Adrenal gland (tissue), 12 donors: Measurements from ENCODE around the gene TRAPPC6A. TPM values are rescaled to one million over a fixed set of nuclear protein-coding genes. Genes with fewer than 3 reads are reported as not detected.

Experiments used
- DNase-seq, 7 donors: peaks; one replicate each; pipeline ENCODE4 v3.0.0-alpha.2; 2019 to 2020
- H3K27ac ChIP-seq, 5 donors: fragments of 200-600 bp; sonication (generic) in 4 of 5; 1 replicate in 3 of 5; 2 replicates in 2 of 5; pipeline versions ENCODE4 v1.5.1 to v1.8.0; 2016 to 2020; ENCODE audit warnings: mild to moderate bottlenecking in 1 of 5
- H3K27me3 ChIP-seq: fragments of 200-600 bp; 2 replicates; pipeline ENCODE4 v1.8.0; 2021
- H3K36me3 ChIP-seq, 2 donors: fragments of 200-600 bp; replicated peaks in 1 of 2; 1 replicate in 1 of 2; 2 replicates in 1 of 2; pipeline versions ENCODE4 v1.5.1 to v1.8.0; 2018 to 2022
- H3K4me1 ChIP-seq, 2 donors: fragments of 200-600 bp; replicated peaks in 1 of 2; 1 replicate in 1 of 2; 2 replicates in 1 of 2; pipeline versions ENCODE4 v1.5.1 to v1.8.0; 2018 to 2021
- H3K4me3 ChIP-seq, 4 donors: fragments of 200-600 bp; sonication (generic) in 3 of 4; one replicate each; pipeline ENCODE4 v1.5.1; 2016 to 2018
- H3K9me3 ChIP-seq, 3 donors: fragments of 200-600 bp; sonication (generic) in 1 of 3; replicated peaks in 1 of 3; 1 replicate in 2 of 3; 2 replicates in 1 of 3; pipeline versions ENCODE4 v1.5.1 to v1.8.0; 2016 to 2021
- POLR2A ChIP-seq, 2 donors: fragments of 450-650 bp; IDR thresholded peaks; one replicate each; pipeline ENCODE4 v1.6.1; 2017; ENCODE audit warnings: antibody characterized with exemption in 2 of 2, mild to moderate bottlenecking in 2 of 2, moderate library complexity in 1 of 2
- WGBS, 4 donors: extraction: QIAGEN DNeasy Blood & Tissue Kit in 2 of 4; methylation state at CpG; one replicate each; pipeline versions ENCODE4 v1.1.5 to v1.1.7; 2013 to 2017; 5-methylcytosine and 5-hydroxymethylcytosine counted together
- intact Hi-C, 2 donors: fragments of 100-400 bp; cut with DNase I; formaldehyde crosslinking; loops; one replicate each; pipeline versions ENCODE4 v1.14.1 to v1.15.0; 2022 to 2023
- polyA plus RNA-seq, 3 donors: library from polyadenylated mRNA; stranded (reverse); fragments of 200-250 nt in 2 of 3; fragments of 350-450 nt in 1 of 3; fragmentation: Illumina TruSeq in 1 of 3; extraction: RNeasy Lipid Tissue Mini Kit (QIAGEN cat#74804) in 1 of 3; gene quantifications; one replicate each; pipeline ENCODE4 v1.2.3, GENCODE V29; 2013 to 2014
- total RNA-seq, 9 donors: library from RNA; depleted of rRNA in 4 of 9; stranded (reverse); fragments of >200 nt in 4 of 9; fragments of 120-200 nt in 1 of 9; fragmentation: NEBNext Ultra II Directional in 1 of 9; extraction: Animal tissue kit (Norgen Biotek cat#: 25700) in 1 of 9; gene quantifications; one replicate each; pipeline versions ENCODE4 v1.1.0 to v1.2.4, GENCODE V29; 2013 to 2023
- TF ChIP-seq, protein P1 (sequence below), 6 experiments: fragments of 450-650 bp in 4 of 6; fragments of 200-600 bp in 2 of 6; sonication (generic) in 1 of 6; IDR thresholded peaks; 1 replicate in 5 of 6; 2 replicates in 1 of 6; pipeline versions ENCODE4 v1.5.1 to v1.8.0; 2016 to 2021; ENCODE audit warnings: antibody characterized with exemption in 6 of 6, mild to moderate bottlenecking in 2 of 6, moderate library complexity in 1 of 6
- donor health status: healthy with polysubstance abuse.
- donor health status: Bipolar disorder and iron deficiency.
- donor health status: DM: yes; HTN: yes; CAD: no.
- donor health status: DM: no; HTN: no; CAD: no.
- donor health status: DM: no; HTN: no; CAD: no.
- donor health status: DM: yes; HTN: yes; CAD: no.

The TRAPPC6A gene
- total and polyA plus RNA-seq, 12 donors = 5.1 to 71.4 (median 35.5) TPM

DNA sequence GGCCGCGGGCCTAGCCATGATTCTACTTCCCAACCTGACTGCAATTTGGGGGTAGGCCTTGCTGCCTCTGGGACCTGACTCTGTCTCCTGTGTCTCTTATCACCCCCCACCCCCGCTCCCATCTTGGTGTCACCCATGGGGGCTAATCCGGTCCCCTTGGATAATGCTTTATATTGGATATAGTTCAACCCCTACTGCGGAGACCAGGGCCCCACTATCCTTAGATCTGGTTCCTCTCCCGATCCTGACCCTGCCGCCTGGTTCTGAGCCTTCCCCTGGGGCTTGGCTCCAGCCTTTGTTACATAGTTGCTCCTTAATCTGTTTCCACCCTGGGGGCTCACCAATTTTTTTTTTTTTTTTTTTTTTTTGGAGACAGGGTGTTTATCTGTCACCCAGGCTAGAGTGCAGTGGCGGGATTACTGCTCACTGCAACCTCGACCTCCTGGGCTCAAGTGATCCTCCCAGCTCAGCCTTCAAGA lies 1.9 kb upstream of the TRAPPC6A start:
- Histone ChIP-seq H3K36me3 (no peaks in the 10 kb centered on the region), H3K9me3 (no peaks in the 10 kb centered on the region), H3K4me3 (peak overlapping the region in 2 of 4 donors; percentile 57 to 70), H3K27me3 (no peaks in the 10 kb centered on the region), H3K27ac (peak overlapping the region in 4 of 5 donors; percentile 82 to 94 (median 88)), H3K4me1 (peaks cover 19 to 32% of the 10 kb centered on the region in 2 donors)
- 58 to 72% (median 62%) methylated on average over 7 to 9 of the region's 9 CpGs for WGBS, 4 donors
- DNase-seq = peak in 1 of 7 donors; percentile 65
- intact Hi-C loops = no loop called here
- TF ChIP-seq, protein P1, sequence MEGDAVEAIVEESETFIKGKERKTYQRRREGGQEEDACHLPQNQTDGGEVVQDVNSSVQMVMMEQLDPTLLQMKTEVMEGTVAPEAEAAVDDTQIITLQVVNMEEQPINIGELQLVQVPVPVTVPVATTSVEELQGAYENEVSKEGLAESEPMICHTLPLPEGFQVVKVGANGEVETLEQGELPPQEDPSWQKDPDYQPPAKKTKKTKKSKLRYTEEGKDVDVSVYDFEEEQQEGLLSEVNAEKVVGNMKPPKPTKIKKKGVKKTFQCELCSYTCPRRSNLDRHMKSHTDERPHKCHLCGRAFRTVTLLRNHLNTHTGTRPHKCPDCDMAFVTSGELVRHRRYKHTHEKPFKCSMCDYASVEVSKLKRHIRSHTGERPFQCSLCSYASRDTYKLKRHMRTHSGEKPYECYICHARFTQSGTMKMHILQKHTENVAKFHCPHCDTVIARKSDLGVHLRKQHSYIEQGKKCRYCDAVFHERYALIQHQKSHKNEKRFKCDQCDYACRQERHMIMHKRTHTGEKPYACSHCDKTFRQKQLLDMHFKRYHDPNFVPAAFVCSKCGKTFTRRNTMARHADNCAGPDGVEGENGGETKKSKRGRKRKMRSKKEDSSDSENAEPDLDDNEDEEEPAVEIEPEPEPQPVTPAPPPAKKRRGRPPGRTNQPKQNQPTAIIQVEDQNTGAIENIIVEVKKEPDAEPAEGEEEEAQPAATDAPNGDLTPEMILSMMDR (IDR thresholded peaks at IDR 0.05) = no peak
- no peak for TF ChIP-seq POLR2A (IDR thresholded peaks at IDR 0.05)

DNA sequence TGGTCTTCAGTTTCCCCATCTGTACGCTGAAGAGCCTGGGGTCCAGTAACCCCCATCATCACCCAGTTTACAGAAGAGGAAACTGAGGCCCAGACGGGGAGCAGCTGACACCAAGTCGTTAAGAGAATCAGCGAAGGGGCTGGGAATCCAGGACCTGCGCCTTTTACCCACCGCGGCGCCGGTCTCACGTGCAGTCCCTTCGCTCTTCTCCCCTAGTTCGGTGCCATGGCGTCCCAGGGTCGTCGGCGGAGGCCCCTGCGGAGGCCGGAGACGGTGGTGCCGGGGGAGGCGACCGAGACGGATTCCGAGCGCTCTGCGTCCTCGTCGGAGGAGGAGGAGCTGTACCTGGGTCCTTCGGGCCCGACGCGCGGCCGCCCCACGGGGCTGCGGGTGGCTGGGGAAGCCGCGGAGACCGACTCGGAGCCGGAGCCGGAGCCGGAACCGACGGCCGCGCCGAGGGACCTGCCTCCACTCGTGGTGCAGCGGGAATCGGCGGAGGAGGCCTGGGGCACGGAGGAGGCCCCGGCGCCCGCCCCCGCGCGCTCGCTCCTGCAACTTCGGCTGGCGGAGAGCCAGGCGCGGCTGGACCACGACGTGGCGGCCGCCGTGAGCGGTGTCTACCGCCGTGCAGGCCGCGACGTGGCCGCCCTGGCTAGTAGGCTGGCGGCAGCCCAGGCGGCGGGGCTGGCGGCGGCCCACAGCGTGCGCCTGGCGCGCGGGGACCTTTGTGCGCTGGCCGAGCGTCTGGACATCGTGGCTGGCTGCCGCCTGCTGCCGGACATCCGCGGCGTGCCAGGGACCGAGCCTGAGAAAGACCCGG lies 1.2 kb upstream of the TRAPPC6A start:
- DNase-seq = peak in 5 of 7 donors; percentile 52 to 69 (median 56)
- Histone ChIP-seq H3K27ac (peak overlapping the region; percentile 69 to 94 (median 83)), H3K27me3 (no peaks in the 10 kb centered on the region), H3K36me3 (no peaks in the 10 kb centered on the region), H3K4me1 (peaks cover 19 to 32% of the 10 kb centered on the region in 2 donors), H3K9me3 (no peaks in the 10 kb centered on the region), H3K4me3 (peak overlapping the region; percentile 20 to 70 (median 48))
- intact Hi-C loops = no loop called here
- TF ChIP-seq, protein P1 (IDR thresholded peaks at IDR 0.05) = no peak
- no peak for TF ChIP-seq POLR2A (IDR thresholded peaks at IDR 0.05)
- WGBS, 4 donors = 0 to 2% (median 1%) methylated on average over 6 to 97 of the region's 97 CpGs; no CpG with 5 or more reads in 1 of the 4 donors

DNA sequence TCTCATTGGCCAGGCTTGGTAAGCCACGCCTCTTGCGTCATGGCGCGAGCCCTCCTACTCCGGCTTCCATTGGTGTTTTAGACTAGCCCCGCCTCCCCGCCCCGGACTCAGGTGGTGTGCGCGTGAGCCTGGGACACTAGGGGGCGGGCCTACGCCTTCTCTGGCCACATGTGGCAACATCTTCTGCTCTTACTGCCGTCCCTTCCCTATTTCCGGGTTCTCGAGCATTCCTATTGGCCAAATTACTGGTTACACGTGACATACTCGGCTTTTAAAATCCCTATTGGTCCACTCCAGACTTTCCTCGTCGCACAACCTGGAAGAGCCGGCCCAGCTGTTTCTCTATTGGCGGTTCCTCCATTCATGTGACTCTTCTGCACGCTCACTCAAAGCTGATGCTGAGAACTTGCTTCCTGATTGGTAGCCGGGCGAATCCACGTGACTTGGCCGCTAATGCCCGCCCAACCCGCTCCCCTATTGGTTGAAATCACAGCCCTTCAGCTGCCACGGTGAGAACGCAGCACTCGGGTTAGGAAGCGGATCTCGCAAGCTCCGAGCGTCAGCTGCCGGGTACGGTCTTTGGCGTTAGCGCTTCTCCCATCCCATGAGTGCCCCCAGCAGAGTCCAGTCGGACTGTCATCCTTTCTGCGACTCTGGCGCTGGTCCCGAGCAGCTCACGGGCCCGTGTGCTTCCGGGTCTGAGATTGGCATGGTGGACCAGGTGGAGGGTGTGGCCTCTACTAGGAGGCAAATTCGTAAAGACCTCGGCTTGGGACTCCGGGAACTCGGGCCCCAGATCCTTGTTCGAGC lies 430 bp upstream of the TRAPPC6A start, which contains the start of gene BLOC1S3:
Gene BLOC1S3, plus strand, starts transcription at position 523 of the 810 bp plus-strand sequence. CDS start 513 bp downstream, outside the sequence.
- intact Hi-C loops = no loop called here
- peak; percentile 83 to 95 for TF ChIP-seq POLR2A (IDR thresholded peaks at IDR 0.05)
- TF ChIP-seq, protein P1 (IDR thresholded peaks at IDR 0.05) = peak in 3 of 6 experiments; percentile 16 to 42 (median 24)
- Histone ChIP-seq H3K9me3 (no peaks in the 10 kb centered on the region), H3K36me3 (no peaks in the 10 kb centered on the region), H3K4me1 (peaks cover 19 to 32% of the 10 kb centered on the region in 2 donors), H3K27ac (peak within 1 kb of the TSS; percentile 80 to 95 (median 86)), H3K27me3 (no peaks in the 10 kb centered on the region), H3K4me3 (peak within 1 kb of the TSS; percentile 20 to 70 (median 60))
- DNase-seq = peak; percentile 100
- 0 to 2% (median 0%) methylated on average over 9 to 51 of the region's 51 CpGs for WGBS, 4 donors
